Endothelial cell of umbilical vein (primary cell): Measurements from ENCODE around the gene FMNL2. TPM values are rescaled to one million over a fixed set of nuclear protein-coding genes. Genes with fewer than 3 reads are reported as not detected.

Source experiments
- BruUV-seq: library from RNA; stranded (reverse); fragments of 400-500 nt; replicated peaks from 2 replicates; lab custom pipeline; 2021; lab: Mats Ljungman, UMichigan
- CTCF ChIA-PET: fragments of 300-600, 350-600 bp; sonication (Branson Sonifier 250); formaldehyde crosslinking; loops from one replicate; lab custom pipeline; 2021; ENCODE audit warnings: antibody characterized with exemption, inconsistent platforms; lab: Charles Lee
- POLR2A ChIA-PET: fragments of 300-600, 350-600 bp; sonication (Branson Sonifier 250); formaldehyde crosslinking; loops from one replicate; lab custom pipeline; 2021; ENCODE audit warnings: antibody characterized with exemption, inconsistent platforms; lab: Charles Lee
- DNase-seq: peaks from one replicate; pipeline ENCODE4 v3.0.0-alpha.2; 2011; ENCODE audit warnings: low read depth, low spot score
- FAIRE-seq: peaks from 2 replicates; lab custom pipeline; 2011; peaks lifted over from hg19 to GRCh38; lab: Jason Lieb, UNC
- H2AFZ ChIP-seq: 2 replicates; pipeline ENCODE4 v1.6.0; 2012; ENCODE audit warnings: low read depth, low read length, control low read depth, inconsistent platforms
- H3K27ac ChIP-seq: 2 replicates; pipeline ENCODE4 v1.5.1; 2011; ENCODE audit warnings: low read depth, mild to moderate bottlenecking, control low read depth, low read length, moderate library complexity; ENCODE audit not compliant: insufficient read depth
- H3K27me3 ChIP-seq, 2 experiments: 2 replicates each; pipeline versions ENCODE4 v1.6.0 to v1.6.1; 2011; ENCODE audit warnings: low read length in 2 of 2, mixed read lengths in 1 of 2; ENCODE audit not compliant: control insufficient read depth in 2 of 2, insufficient read depth in 2 of 2
- H3K36me3 ChIP-seq, 2 experiments: 2 replicates in 1 of 2; 3 replicates in 1 of 2; pipeline ENCODE4 v1.5.1; 2011; ENCODE audit warnings: low read length in 2 of 2, mild to moderate bottlenecking in 1 of 2, moderate library complexity in 1 of 2; ENCODE audit not compliant: control insufficient read depth in 2 of 2, insufficient read depth in 2 of 2; ENCODE audit errors: extremely low read depth in 1 of 2
- H3K4me1 ChIP-seq: 3 replicates; pipeline ENCODE4 v1.5.1; 2011; ENCODE audit warnings: mild to moderate bottlenecking, low read length; ENCODE audit not compliant: control insufficient read depth, insufficient read depth; ENCODE audit errors: extremely low read depth
- H3K4me2 ChIP-seq: 2 replicates; pipeline ENCODE4 v1.6.1; 2011; ENCODE audit warnings: low read length, control low read depth, mixed read lengths; ENCODE audit not compliant: insufficient read depth
- H3K4me3 ChIP-seq, 3 experiments: fragments of 200-600 bp in 1 of 3; sonication (generic), shearing (Covaris generic) in 1 of 3; replicated peaks in 1 of 3; 2 replicates each; pipeline ENCODE4 v1.5.1; 2011 to 2016; ENCODE audit warnings: control low read depth in 3 of 3, low read length in 3 of 3, mild to moderate bottlenecking in 2 of 3, inconsistent platforms in 1 of 3, low read depth in 1 of 3, moderate library complexity in 1 of 3; ENCODE audit not compliant: insufficient read depth in 1 of 3
- H3K79me2 ChIP-seq: 2 replicates; pipeline ENCODE4 v1.6.0; 2012; ENCODE audit warnings: low read length, inconsistent platforms; ENCODE audit not compliant: control insufficient read depth, insufficient read depth
- H3K9ac ChIP-seq: replicated peaks from 2 replicates; pipeline ENCODE3; 2011; ENCODE audit warnings: low read length, control low read depth; ENCODE audit not compliant: insufficient read depth; ENCODE audit errors: extremely low read depth
- H3K9me1 ChIP-seq: replicated peaks from 3 replicates; pipeline ENCODE4 v1.6.0; 2011; ENCODE audit warnings: mild to moderate bottlenecking, low read length; ENCODE audit not compliant: control insufficient read depth, insufficient read depth; ENCODE audit errors: extremely low read depth
- H3K9me3 ChIP-seq: replicated peaks from 2 replicates; pipeline ENCODE4 v1.5.1; 2012; ENCODE audit warnings: low read length, inconsistent platforms; ENCODE audit not compliant: control insufficient read depth, insufficient read depth
- H4K20me1 ChIP-seq: replicated peaks from 2 replicates; pipeline ENCODE3; 2011; ENCODE audit warnings: mild to moderate bottlenecking, low read length; ENCODE audit not compliant: control insufficient read depth, insufficient read depth; ENCODE audit errors: extremely low read depth
- CTCF ChIP-seq, 2 donors: IDR thresholded peaks; 1 replicate in 1 of 2; 2 replicates in 1 of 2; pipeline ENCODE4 v1.5.1; 2011; ENCODE audit warnings: low read length in 2 of 2, mild to moderate bottlenecking in 2 of 2, moderate library complexity in 2 of 2, control low read depth in 1 of 2, inconsistent platforms in 1 of 2, low read depth in 1 of 2; ENCODE audit not compliant: insufficient read depth in 1 of 2; ENCODE audit errors: extremely low read depth in 1 of 2
- EZH2 ChIP-seq: IDR thresholded peaks from 2 replicates; pipeline ENCODE4 v1.6.1; 2012; ENCODE audit warnings: borderline replicate concordance, low read depth, mild to moderate bottlenecking, moderate library complexity, low read length, inconsistent platforms; ENCODE audit not compliant: severe bottlenecking
- FOS ChIP-seq: IDR thresholded peaks from 2 replicates; pipeline ENCODE4 v1.6.1; 2011; ENCODE audit warnings: mild to moderate bottlenecking, low read length, moderate library complexity, borderline replicate concordance; ENCODE audit not compliant: insufficient read depth
- GATA2 ChIP-seq: IDR thresholded peaks from 2 replicates; pipeline ENCODE4 v1.7.0; 2011; ENCODE audit warnings: low read depth, mild to moderate bottlenecking, moderate library complexity, mixed read lengths, low read length; ENCODE audit not compliant: insufficient read length, insufficient read depth
- JUN ChIP-seq: IDR thresholded peaks from 2 replicates; pipeline ENCODE4 v1.6.1; 2011; ENCODE audit warnings: borderline replicate concordance, low read depth; ENCODE audit not compliant: insufficient read length, insufficient read depth
- MAX ChIP-seq: IDR thresholded peaks from 2 replicates; pipeline ENCODE4 v1.6.1; 2011; ENCODE audit not compliant: insufficient read depth, insufficient read length
- MYC ChIP-seq: IDR thresholded peaks from one replicate; pipeline ENCODE4 v1.6.1; 2011; ENCODE audit warnings: mild to moderate bottlenecking, low read depth, low read length
- POLR2A ChIP-seq: IDR thresholded peaks from 2 replicates; pipeline ENCODE4 v1.6.1; 2012; ENCODE audit warnings: low read depth, mild to moderate bottlenecking, control low read depth, low read length
- POLR2AphosphoS5 ChIP-seq: IDR thresholded peaks from 2 replicates; pipeline ENCODE4 v1.6.1; 2012; ENCODE audit warnings: low read depth, mild to moderate bottlenecking, control low read depth, low read length, moderate library complexity; ENCODE audit not compliant: insufficient read depth
- dilution Hi-C: fragments of 300-500 bp; cut with MboI; formaldehyde crosslinking; loops from one replicate; pipeline ENCODE4 v1.15.0; 2019; ENCODE audit warnings: low sequenced_read_pairs; ENCODE audit not compliant: extremely low pct_ligation_motif_present
- intact Hi-C: fragments of 100-400 bp; cut with micrococcal nuclease; formaldehyde crosslinking; loops from one replicate; pipeline ENCODE4 v1.10.0; 2022
- polyA plus RNA-seq, 4 experiments: library from polyadenylated mRNA; depleted of rRNA in 3 of 4; stranded (reverse) in 3 of 4; unstranded in 1 of 4; fragments of >200 nt; gene quantifications; 2 replicates each; pipeline versions ENCODE4 v1.2.1 to v1.2.3, GENCODE V29; 2011 to 2012; ENCODE audit warnings: missing spikeins in 1 of 4
- total RNA-seq: library from RNA; stranded (reverse); gene quantifications from 2 replicates; pipeline ENCODE4 v1.2.3, GENCODE V29; 2021

The FMNL2 gene
- total and polyA plus RNA-seq, 2 donors (not counting 3 experiments of a cell fraction or from before 2014, with no cell fraction given), result 8.3 to 28.0 TPM

GRCh38 chr2:152594792-152595191 is 259.8 kb downstream of the FMNL2 start:
- TF ChIP-seq CTCF (IDR thresholded peaks at IDR 0.05; ENCODE audit: extremely low read depth in 1 of 2, insufficient read depth in 1 of 2, low read depth in 1 of 2, low read length in 2 of 2), result no peak
- TF ChIP-seq POLR2A, result no peak
- TF ChIP-seq POLR2AphosphoS5, result no peak
- TF ChIP-seq MYC, result no peak
- TF ChIP-seq FOS, result no peak
- TF ChIP-seq MAX, result no peak
- no peak for TF ChIP-seq JUN
- no peak for TF ChIP-seq GATA2
- TF ChIP-seq EZH2, result no peak
- Histone ChIP-seq H3K4me1 (no peaks in the 10 kb centered on the region), H3K27me3 (no peaks in the 10 kb centered on the region), H2AFZ (no peak overlapping the region), H3K36me3 (no peaks in the 10 kb centered on the region), H3K27ac (no peak overlapping the region), H3K9me1 (no peaks in the 10 kb centered on the region), H4K20me1 (no peaks in the 10 kb centered on the region), H3K9ac (no peak overlapping the region), H3K79me2 (no peaks in the 10 kb centered on the region), H3K4me2 (no peak overlapping the region), H3K4me3 (no peak overlapping the region), H3K9me3 (no peaks in the 10 kb centered on the region)
- no TSS peak for BruUV-seq
- ChIA-PET POLR2A (no interaction called here), CTCF (no interaction called here)
- dilution Hi-C loops (no loop called here), intact Hi-C loops (no loop called here)
- peak; percentile 46 for FAIRE-seq
- no peak for DNase-seq
